HG03354 (cell line): Measurements from ENCODE around the gene SDC3.
"Not testable (repeated sequence)": the region's sequence is repeated elsewhere in the genome, so short reads cannot be mapped to it uniquely, and the experiment has no call there.

ENCODE experiments used
- ATAC-seq: cut with Tn5 transposase; IDR thresholded peaks from one replicate; pipeline ENCODE4 v1.9.1; 2021; ENCODE audit warnings: mild to moderate bottlenecking; ENCODE audit not compliant: unreplicated experiment, poor library complexity, severe bottlenecking

SDC3 gene

DNA sequence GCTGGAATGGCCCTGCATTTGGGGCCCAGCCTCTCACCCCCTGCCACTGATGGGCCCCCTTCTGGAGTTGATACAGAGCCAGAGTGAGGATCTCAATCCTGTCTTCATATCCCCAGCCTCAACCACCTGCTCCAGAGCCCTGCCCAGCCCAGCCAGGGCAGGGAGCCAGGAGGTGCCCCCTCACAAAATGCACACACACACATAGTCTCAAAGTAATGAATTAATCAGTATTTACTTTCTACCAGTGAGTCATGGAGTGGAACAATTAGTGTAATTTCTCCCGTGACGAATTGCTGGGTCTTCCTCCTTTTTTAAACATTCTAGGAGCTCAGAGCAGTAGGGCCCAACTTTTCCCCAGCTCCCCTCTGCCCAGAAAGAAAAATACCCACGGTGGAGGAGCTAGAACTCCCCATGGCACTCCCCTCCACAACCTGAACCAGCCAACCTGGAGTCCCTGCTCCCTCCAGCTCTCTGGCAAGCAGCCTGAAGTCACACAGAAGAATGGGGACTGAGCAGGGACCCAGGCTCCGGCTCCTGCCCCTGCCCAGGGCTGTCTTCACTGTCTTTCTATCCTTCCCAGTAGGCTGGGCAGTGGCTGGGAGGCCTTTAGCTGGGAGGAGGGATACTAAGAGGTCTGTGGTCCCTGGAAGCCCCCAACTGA, 29.3 kb downstream of the SDC3 start:
- no peak for ATAC-seq

- ATAC-seq, result no peak
These were observed 30.0 kb downstream of the SDC3 start for GRCh38 chr1:30878559-30878958.

DNA sequence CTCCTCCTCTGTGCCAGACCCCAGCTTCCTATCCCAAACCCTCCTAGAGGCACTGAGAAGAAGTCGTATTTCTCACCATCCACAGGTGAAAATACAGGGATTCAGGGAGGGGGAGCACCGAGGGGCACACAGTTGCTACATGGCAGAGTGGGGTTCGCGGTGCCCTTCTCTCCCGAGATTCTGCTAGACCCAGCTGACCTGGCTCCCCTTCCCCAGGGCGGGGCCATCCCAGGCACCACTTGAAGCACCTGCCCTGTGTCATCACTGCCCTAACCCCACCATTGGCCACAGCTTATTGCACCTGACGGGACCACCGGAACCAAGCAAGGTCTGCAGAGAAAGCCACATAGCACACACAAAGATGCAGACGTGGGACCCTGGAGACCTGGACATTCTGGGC, 30.5 kb downstream of the SDC3 start:
- no peak for ATAC-seq

GRCh38 chr1:30877205-30877912, 31.2 kb downstream of the SDC3 start:
- no peak for ATAC-seq

- no peak for ATAC-seq
These were observed 31.9 kb downstream of the SDC3 start for GRCh38 chr1:30876451-30877204.

DNA sequence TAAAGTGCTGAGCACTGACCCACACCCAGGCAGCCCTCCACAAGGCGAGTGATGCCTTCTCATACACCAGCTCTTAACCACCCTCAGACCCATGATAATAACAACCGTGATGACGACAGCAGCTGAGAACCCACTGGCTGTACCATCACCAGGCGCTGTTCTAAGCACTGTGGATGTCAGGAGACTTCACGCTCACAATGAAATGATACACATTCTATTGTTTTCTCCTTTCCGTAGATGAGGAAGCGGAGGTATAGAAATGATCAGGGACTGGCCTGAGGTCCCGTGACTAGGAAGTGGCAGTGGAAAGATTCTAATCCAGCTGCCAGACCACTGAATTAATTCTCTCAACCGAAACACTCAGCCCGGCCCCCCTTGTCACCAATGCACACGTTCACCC, 32.6 kb downstream of the SDC3 start:
- ATAC-seq, result no peak

DNA sequence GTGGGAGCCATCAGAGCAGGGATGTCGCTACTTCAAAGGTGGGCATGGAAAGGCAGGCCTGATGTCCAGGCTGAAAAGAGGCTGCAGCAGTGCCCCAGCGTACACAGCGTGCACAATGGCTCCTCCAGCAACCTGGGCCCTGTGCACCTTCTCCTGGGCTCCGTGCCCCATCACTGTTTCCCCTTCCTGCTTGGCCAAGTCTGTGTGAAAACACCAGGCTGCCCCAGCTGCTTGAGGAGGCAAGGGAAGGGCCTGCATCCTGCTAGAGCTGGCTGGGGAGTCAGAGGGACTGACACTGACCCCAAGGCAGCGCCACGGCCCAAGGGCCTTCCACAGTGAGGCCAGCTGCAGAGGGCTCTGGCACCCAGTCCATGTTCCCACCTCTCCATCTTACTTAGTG, 33.4 kb downstream of the SDC3 start:
- ATAC-seq, result no peak

DNA sequence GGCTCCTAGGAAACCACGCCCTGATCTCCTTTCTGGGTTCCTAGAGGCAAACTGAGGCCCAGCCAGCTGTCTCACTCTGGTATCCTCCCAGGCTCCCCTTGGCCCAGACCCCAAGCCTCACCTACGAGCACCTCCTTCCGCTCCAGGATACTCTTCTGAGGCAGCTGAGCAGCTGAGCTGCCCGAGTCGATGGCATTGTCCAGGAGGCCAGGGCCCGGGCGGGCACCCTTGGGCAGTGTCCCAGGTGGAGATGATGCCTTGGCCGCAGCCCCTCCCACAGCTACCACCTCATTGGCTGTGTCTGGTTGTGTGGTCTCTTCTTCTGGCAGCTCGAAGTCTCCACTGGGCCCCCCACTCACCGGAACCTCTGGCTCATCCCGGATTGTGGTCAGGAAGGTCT, 34.4 kb downstream of the SDC3 start:
- ATAC-seq, result no peak

DNA sequence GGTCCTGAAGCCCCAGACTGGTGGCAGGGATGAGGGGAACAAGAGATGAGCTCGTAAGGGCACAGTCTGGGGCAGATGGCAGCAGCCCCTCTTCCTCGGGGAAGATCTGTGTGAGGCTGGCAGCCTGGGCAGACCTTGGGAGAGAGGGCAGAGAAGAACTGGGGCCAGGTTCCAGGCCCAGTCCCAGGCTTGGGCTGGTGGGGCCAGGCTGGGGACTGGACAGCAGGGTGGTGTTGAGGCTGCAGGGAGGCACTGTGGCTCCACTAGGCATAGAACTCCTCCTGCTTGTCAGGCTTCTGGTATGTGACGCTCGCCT, 35.7 kb downstream of the SDC3 start:
- no peak for ATAC-seq

- no peak for ATAC-seq
These were observed 36.3 kb downstream of the SDC3 start for GRCh38 chr1:30872033-30872947.

DNA sequence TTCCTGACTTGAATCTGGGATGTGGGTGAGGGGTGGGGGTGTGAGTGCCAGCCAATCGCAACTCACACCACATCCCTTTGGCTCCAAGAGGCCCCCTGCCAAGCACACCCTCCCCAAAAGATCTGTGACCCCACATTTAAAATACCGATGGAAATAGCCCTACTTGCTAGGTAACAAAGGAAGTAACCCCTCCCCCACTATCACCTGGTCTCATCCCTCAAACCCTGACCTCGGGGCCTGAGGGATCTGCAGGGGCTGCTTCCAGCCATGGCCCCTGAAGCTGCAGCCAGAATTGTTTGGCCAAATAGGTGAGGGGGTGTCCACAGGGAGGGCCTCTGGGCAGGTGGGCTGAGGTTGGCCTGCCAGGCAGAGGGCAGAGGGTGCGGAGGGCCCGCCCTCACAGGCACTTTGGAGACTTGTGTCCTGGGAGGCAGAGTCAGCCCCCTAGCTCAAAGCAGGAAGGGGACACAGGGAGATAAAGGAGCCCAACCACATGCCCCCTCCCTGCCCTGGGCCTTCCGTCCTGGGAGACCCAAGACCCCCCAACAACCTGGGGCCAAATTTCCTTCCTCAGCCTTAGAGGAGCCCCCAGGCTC, 37.2 kb downstream of the SDC3 start:
- no peak for ATAC-seq

DNA sequence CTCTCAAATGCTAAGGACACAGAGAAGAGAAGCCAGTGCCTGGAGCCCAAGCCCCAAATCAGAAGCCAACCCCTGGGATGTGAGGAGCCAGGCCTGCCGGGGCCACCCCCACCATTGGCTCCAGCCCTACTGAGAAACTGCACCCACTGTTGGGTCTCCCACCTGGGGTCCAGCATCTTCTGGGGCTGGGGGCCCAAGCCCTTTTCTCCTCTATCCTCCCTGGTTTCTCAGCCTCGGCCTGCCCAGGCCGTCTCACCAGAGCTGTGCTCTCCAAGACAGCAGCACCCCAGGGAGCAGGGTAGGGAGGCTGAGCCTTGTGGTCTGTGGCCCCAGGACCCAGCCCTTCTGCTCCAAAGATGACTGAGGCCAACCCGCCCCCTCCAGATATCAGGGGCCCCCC, 37.9 kb downstream of the SDC3 start:
- ATAC-seq, result no peak

- ATAC-seq, result no peak
These were observed 38.5 kb downstream of the SDC3 start for GRCh38 chr1:30870035-30870434.

GRCh38 chr1:30868833-30869435, 39.6 kb downstream of the SDC3 start:
- ATAC-seq, result no peak

GRCh38 chr1:30868057-30868456, 40.5 kb downstream of the SDC3 start:
- not testable (repeated sequence) for ATAC-seq

DNA sequence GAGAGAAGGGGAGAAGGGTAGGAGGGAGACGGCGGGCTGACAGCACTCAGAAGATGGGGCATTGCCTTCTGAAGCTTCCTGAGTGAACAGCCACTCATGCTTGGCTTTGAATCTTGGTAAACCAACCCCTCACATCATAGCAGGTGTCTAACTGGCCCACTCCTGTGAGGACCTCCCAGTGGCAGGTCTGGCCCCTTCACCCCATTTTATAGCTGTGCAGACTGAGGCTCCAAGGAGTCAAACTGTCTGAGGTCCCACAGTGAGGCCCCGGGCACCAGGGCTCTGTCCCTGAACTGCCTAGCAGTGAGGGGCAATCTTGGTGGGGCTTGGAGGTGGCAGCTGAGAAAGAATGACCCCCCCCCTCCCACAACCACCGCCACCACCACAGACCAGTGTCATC, 41.0 kb downstream of the SDC3 start:
- ATAC-seq, result no peak

- ATAC-seq, result no peak
These were observed 42.0 kb downstream of the SDC3 start for GRCh38 chr1:30866594-30866993.

DNA sequence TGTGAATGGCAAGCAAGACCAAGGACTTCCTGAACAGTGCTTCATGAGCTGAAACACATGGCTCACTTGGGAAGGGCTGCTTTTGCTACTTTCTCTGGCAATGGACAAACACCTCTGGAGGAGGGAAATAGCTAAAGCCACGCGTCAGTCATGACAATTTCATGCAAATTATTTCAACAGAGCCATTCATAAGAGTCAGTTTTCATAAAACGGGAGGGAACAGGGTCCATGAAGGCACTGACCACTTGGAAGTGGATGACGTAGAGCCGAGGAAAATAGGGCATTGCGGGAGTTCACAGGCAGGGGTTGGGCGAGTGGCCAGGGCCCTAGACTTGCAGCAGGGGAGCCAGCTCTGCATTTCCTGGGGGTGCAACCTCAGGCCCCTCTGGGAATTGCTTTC, 43.9 kb downstream of the SDC3 start:
- no peak for ATAC-seq

- ATAC-seq, result no peak
These were observed 44.5 kb downstream of the SDC3 start for GRCh38 chr1:30863858-30864604.
